ENCODE data around the gene PFKFB4.
"Not testable (repeated sequence)": the region's sequence is repeated elsewhere in the genome, so short reads cannot be mapped to it uniquely, and the experiment has no call there.

Gene PFKFB4

GRCh38 chr3:48476426-48477053 lies 80.1 kb downstream of the PFKFB4 start:
- no peak overlapping the region for H3K4me3 ChIP-seq (ENCODE audit: low read depth, low read length)
- no peak for TF ChIP-seq POLR2A (IDR thresholded peaks at IDR 0.05; ENCODE audit: extremely low read depth, insufficient read length)
- no peak for TF ChIP-seq MAX (IDR thresholded peaks at IDR 0.05; ENCODE audit: low read depth, low read length)
- TF ChIP-seq MYC (IDR thresholded peaks at IDR 0.05; ENCODE audit: low read depth, low read length), result no peak
- TF ChIP-seq CTCF (IDR thresholded peaks at IDR 0.05; ENCODE audit: low read depth, low read length), result no peak
- no peak for DNase-seq (ENCODE audit: low read depth)

GRCh38 chr3:48475188-48475587 lies 81.4 kb downstream of the PFKFB4 start:
- no peak for TF ChIP-seq MAX (IDR thresholded peaks at IDR 0.05; ENCODE audit: low read depth, low read length)
- no peak for TF ChIP-seq POLR2A (IDR thresholded peaks at IDR 0.05; ENCODE audit: extremely low read depth, insufficient read length)
- no peak for TF ChIP-seq MYC (IDR thresholded peaks at IDR 0.05; ENCODE audit: low read depth, low read length)
- TF ChIP-seq CTCF (IDR thresholded peaks at IDR 0.05; ENCODE audit: low read depth, low read length), result no peak
- no peak overlapping the region for H3K4me3 ChIP-seq (ENCODE audit: low read depth, low read length)
- no peak for DNase-seq (ENCODE audit: low read depth)

- TF ChIP-seq MYC (IDR thresholded peaks at IDR 0.05; ENCODE audit: low read depth, low read length) (no peak), CTCF (IDR thresholded peaks at IDR 0.05; ENCODE audit: low read depth, low read length) (no peak), MAX (IDR thresholded peaks at IDR 0.05; ENCODE audit: low read depth, low read length) (no peak), POLR2A (IDR thresholded peaks at IDR 0.05; ENCODE audit: extremely low read depth, insufficient read length) (no peak)
- no peak for DNase-seq (ENCODE audit: low read depth)
- H3K4me3 ChIP-seq (ENCODE audit: low read depth, low read length), result no peak overlapping the region
Observed at GRCh38 chr3:48474619-48475018, 82.0 kb downstream of the PFKFB4 start.

- DNase-seq (ENCODE audit: low read depth); H3K4me3 ChIP-seq (ENCODE audit: low read depth, low read length): not testable (repeated sequence)
Observed at GRCh38 chr3:48474031-48474430, 82.6 kb downstream of the PFKFB4 start.

GRCh38 chr3:48473617-48473952 lies 83.0 kb downstream of the PFKFB4 start:
- no peak for DNase-seq (ENCODE audit: low read depth)
- TF ChIP-seq MYC (IDR thresholded peaks at IDR 0.05; ENCODE audit: low read depth, low read length), result no peak
- TF ChIP-seq CTCF (IDR thresholded peaks at IDR 0.05; ENCODE audit: low read depth, low read length), result no peak
- TF ChIP-seq MAX (IDR thresholded peaks at IDR 0.05; ENCODE audit: low read depth, low read length), result no peak
- no peak for TF ChIP-seq POLR2A (IDR thresholded peaks at IDR 0.05; ENCODE audit: extremely low read depth, insufficient read length)
- no peak overlapping the region for H3K4me3 ChIP-seq (ENCODE audit: low read depth, low read length)

GRCh38 chr3:48472923-48473616 lies 83.5 kb downstream of the PFKFB4 start:
- peak overlapping the region; percentile 95 for H3K4me3 ChIP-seq (ENCODE audit: low read depth, low read length)
- peak; percentile 68 for TF ChIP-seq POLR2A (IDR thresholded peaks at IDR 0.05; ENCODE audit: extremely low read depth, insufficient read length)
- no peak for TF ChIP-seq MAX (IDR thresholded peaks at IDR 0.05; ENCODE audit: low read depth, low read length)
- peak; percentile 57 for TF ChIP-seq CTCF (IDR thresholded peaks at IDR 0.05; ENCODE audit: low read depth, low read length)
- TF ChIP-seq MYC (IDR thresholded peaks at IDR 0.05; ENCODE audit: low read depth, low read length), result peak; percentile 35
- peak; percentile 97 for DNase-seq (ENCODE audit: low read depth)
